Measurements from ENCODE around the gene SLC25A48.
"Not testable (repeated sequence)": the region's sequence is repeated elsewhere in the genome, so short reads cannot be mapped to it uniquely, and the experiment has no call there.

The SLC25A48 gene

DNA sequence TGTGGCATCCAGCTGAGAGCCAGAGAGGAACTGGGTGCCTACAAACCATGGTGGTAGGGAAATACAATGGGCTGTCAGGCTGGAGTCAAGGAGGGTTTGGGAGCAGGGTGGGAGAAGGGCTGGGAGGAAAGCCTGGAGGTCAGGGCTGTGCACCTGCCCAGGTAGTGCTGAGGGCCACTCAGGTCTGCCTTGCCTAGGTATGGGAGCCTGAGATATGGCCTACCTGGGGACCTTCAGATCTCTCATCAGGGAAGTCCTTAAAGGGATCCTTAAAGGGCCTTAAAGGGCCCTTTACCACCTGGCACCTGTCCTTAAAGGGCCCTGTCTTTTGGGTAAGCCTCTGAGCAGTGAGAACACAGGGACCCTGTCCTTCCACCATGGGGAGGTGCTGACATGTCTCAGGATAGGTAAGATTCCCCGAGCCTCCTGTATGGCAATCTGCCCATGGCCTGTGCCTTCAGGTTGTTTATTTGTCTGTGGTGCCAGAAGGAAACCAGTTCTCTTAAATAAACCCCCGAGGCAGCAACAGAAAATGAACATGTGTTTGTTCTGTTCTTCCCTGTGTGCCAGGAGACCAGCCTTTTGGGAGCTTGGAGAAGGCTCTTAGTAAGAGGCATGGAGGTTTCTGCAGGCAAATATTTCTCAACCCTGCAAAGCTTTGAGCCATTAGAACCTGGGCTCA is 23.3 kb downstream of the SLC25A48 start:
- no peak for DNase-seq (ENCODE audit: low read depth)

DNA sequence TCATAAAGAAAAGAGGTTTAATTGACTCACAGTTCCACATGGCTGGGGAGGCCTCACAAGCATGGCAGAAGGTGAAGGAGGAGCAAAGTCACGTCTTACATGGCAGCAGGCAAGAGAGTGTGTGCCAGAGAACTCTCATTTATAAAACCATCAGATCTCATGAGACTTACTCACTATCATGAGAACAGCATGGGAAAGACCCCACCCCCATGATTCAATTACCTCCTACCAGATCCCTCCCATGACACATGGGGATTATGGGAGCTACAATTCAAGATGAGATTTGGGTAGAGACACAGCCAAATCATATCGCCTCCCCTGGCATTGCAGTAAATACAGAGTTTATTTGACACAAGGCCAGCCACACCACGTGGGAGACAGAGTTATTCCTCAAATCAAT is 24.7 kb downstream of the SLC25A48 start:
- not testable (repeated sequence) for DNase-seq (ENCODE audit: low read depth)

DNA sequence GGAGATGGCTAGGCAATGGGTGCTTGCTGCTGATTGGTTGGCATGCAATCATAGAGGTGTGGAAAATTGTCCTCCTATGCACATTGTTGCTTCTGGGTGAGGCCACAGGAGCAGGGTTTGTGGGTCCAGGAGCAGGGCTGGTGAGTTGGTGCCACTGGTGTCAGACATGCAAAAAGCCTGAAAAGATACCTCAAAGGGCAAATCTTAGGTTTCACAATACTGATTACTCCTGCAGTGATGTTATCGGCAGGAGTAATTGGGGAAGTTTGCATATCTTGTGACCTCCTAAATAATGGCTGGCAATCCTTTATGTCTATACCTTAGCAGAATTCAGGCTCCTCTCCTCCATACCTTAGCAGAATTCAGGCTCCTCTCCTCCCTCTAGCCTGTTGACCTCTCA is 25.2 kb downstream of the SLC25A48 start:
- no peak for DNase-seq (ENCODE audit: low read depth)

DNA sequence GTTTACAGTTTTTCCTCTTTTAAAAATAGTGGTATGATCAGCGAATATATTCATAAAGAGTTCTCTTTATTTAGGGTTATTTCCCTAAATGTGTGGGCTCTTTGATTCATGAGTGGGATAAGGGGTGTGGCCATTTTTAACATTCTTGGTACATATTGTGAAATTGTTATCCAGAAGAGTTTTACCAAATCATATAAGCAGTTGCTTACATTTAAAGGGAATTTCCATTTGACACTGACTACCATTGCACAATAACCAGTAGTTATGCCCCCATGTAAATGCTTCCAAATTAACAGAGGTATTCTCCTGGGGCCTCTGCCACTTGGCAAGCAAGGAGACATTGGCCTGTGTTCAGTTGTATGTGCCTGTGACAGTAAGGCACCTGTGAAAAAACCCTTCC is 27.2 kb downstream of the SLC25A48 start:
- no peak for DNase-seq (ENCODE audit: low read depth)

DNA sequence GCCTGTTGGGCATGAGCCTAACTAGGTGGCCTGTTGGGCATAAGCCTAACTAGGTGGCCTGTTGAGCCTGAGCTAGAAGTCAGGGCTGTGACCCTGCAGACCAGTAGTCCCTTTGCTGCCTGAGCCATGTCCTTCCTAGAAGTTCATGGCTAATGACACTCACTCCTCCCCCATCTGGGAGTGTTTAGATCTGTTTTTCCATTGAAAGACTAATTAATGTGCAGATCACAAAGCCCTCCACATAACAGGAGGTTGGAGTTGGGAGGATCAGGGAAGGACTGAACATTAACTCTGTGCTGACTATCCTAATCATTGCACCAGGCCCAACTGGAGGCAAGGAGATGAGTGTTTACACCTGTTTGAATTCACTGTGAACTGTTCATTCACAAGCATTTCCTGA is 27.6 kb downstream of the SLC25A48 start:
- DNase-seq (ENCODE audit: low read depth): no peak

DNA sequence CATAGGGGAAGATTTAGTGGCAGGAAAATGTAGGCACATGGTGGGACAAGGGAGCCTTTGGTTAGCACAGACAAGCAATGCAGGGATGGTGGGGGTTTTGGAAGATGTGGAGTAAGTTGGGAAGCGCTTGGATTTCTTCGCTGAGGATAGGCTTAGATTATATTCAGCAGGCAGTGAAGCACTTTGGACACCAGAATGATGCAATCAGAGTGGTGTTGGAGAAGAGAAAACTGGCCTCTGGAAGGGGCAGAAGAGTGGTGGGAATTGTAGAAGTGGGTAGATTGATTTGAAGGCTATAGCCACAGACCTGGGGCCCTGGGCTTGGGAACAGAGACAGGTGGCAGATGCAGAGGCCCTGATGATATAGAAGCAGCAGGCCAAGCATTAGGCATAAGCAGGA is 28.3 kb downstream of the SLC25A48 start:
- DNase-seq (ENCODE audit: low read depth): no peak

DNA sequence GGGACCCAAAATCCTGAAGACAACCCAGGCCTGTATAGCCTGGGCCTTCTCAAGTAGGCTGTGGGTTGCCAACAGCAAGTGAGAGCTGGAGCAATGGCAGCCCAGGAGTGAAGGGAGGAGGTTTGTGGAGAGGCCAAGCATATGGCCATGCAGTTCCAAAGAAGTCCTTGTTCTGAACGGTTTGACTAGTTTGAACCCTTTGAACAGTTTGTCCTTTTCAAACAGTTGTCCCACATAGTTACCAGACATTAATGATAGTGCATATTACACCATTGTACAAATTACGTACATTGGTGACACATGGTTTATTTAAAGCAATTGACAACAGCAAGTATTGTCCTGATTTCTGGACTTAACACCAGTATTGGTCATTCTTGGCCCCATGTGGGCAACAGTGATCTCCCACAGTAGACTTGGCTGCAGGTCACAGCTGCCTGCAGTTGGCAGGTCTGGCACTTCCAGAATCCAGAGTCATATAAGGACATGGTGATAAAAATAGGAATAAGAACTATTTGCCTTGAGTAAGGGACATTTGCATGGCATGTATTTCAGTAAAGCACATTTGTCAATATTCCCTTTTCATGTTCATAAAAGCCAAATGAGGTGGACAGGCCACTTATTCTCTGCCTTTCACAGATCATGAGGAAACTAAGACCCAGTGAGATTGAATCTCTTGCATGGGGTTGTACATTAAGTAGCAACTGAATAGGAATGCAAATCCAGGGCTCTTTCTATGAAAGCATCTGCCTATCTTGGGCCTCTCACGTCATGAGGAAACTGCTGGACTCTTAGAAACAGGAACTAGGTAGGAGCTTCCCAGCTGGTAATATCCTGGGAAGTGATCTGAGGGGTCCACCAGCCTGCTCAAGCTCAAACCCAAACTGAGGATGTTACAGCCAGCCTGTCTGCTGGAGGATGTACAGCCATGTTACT is 30.3 kb downstream of the SLC25A48 start:
- DNase-seq (ENCODE audit: low read depth): no peak

DNA sequence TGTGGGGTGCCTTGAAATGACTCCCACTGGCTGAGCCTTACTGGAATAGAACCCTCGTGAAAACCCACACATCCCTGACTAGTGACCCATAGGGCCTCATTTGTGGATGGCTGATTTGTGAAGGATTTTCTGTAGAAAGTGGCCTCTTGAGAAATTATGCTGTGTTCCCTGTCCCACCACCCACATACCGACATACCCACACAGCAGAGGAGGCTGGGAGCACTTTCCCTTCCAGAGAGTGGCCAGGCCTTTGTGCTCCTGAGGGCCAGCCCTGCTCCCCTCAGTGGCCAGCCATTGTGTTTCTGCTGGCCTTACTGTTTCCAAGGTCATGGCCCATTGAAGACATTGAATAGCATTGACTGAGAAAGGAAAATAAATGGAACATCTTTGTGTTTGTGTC is 31.6 kb downstream of the SLC25A48 start:
- no peak for DNase-seq (ENCODE audit: low read depth)

DNA sequence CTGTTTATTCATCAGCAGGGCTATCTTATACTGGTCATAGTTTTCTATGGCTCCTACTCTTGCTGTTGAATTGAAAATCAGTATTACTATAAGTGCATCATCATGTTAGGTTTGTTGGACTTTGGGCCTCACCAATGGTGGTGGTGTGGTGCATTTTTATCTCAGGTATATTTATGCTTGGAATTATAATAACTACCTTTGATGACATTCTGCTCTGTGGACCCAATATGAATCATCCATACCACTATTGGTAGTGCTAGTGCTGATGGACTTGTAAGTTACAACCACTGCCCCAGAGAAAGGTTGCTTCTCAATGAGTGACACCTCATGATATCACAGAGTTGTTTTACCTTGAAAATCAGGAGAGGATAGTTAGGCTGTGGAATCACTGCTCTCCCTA is 33.1 kb downstream of the SLC25A48 start:
- no peak for DNase-seq (ENCODE audit: low read depth)

DNA sequence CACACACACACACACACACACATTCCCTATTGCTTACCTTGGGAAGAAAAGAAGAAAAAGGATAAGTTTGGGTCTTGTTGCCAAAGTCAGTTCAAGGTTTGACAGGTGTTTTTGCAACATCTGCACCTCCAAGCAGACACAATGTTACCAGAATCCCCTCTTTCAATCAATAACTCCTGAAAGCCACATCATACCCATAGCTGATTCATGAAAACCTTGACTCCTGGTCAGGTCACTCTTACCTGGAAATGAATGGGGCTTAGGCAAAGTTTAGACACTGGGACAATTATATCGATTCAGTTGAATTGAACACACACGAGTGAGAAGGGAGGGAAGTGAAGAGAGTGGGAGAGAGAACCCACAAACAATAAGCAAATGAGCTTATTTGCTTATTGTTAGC is 34.2 kb downstream of the SLC25A48 start:
- no peak for DNase-seq (ENCODE audit: low read depth)

DNA sequence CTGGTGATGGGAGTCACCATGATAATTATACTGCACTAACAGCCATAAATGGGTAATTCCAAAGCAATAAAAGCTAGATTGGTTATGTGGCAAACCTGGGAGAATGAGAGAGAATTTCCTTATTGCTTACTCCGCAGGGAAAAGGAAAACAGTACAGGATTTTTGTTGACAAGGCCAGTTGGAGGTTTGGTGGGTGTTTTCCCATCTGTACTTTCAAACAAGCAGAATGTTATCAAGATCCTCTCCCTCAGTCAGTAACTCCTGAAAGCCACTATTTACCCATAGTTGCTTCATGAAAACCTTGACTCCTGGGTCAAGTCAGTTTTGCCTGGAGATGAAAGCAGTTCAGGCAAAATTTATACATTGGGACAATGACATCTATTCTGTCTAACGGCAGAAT is 34.8 kb downstream of the SLC25A48 start:
- no peak for DNase-seq (ENCODE audit: low read depth)

DNA sequence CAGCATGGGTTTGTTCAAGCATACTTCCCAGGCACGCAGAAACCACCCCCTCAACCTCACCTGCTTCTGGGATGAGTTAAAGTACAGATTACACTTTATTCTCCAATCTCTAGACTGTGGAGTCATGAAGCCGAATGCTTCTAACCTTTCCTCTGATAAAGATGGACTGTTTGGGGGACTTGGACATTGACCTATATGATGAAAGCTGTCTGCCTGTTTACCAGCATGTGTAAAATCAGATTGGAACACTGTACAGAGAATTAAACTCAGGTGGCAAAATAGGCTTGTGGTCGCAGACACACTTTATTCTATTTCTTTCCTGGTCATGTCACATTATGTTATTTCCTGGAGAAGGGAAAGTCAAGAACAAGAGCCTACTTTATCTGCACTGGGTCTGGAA is 35.5 kb downstream of the SLC25A48 start:
- no peak for DNase-seq (ENCODE audit: low read depth)

DNA sequence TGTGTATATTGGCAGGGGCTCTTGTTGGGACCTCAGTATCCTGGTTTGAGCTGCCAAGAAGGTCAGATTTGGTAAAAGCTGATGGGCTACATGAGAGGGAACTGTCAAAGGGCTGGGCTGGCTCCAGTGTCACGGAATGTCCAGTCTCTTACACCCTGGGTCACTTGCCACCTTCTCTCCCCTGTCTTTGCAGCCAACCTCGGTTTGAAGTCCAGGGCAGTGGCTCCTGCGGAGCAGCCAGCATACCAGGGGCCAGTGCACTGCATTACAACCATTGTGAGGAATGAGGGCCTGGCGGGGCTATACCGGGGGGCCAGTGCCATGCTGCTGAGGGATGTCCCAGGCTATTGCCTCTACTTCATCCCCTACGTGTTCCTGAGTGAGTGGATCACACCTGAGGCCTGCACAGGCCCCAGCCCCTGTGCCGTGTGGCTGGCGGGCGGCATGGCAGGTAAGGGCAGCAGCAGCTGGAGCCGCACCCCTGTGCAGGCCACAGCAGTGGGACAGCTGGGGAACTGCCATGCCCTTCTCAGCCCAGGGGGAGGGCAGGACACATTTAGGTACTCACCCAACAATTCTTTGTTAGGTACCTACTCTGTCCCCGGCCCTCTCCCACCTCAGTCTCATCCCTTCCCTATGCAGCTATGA is 36.9 kb downstream of the SLC25A48 start:
- DNase-seq (ENCODE audit: low read depth): no peak

DNA sequence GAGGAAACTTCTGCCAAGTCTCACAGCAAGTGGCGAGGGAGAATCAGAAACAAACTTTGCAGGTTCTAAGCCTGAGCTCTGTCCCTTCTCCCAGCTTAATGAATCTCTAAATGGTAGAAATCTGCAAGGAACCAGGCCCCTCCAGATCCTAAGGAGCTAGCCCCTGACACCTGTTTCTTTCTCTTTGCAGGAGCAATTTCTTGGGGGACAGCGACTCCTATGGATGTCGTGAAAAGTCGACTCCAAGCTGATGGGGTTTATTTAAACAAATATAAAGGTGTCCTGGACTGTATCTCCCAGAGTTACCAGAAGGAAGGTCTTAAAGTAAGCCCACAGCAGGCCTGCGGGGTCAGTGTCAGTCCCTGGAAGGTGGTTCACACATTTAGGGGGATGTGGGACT is 39.4 kb downstream of the SLC25A48 start:
- DNase-seq (ENCODE audit: low read depth): no peak

DNA sequence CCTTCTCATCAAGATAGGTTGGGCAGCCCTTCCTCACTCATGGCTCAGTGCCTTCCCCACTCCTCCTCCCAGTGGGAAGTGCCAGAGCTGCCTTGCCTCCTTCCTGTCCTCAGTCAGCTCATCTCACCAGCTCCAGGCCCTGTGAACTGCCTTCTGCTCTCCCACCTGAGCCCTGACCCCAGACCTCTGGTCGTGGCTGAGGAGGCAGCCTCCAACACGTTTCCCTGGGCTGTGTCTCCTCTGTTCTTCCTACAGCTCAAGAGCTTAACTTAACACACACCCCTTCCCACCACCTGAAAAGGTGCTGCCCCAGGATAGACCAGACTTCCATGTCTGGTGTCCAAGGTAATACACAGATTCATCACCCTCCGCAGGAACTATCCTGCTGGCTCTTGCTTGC is 40.0 kb downstream of the SLC25A48 start:
- no peak for DNase-seq (ENCODE audit: low read depth)

DNA sequence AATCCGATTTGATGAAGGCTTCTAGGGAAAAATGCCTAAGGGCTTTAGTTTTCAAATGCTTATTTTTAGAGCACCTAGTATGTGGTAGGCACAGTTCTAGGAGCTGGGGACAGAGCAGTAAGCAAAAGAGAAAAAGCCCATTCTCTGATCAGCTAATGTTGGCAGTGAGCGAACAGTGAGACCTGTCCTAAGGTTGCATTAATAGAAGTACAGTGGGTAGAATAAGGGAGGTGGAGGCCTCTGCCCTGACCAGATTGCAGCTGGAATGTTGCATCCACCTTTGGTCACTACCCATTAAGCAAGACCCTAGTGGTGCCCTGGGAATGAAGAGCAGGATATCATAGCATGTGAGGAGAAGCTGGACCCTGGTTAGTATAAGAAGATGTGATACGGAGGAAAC is 41.1 kb downstream of the SLC25A48 start:
- DNase-seq (ENCODE audit: low read depth): no peak

DNA sequence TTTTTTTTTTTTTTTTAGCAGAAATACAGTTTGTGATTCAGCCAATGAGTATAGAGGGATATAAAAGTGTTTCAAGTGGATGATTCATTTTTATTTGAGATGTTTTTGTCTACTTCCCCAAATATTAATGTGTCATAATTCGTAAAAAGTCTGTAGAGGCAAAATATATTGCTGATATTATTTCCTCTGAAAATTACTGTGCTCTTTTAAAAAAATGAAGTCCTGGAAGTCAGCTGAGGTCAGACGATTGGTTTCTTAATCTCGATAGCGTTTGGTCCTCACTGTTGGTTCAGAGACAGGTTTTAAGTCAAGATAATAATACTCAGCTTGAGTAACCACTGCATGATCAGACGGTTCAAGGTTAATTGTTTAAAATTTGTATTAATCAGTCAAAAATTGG is 41.7 kb downstream of the SLC25A48 start:
- no peak for DNase-seq (ENCODE audit: low read depth)

DNA sequence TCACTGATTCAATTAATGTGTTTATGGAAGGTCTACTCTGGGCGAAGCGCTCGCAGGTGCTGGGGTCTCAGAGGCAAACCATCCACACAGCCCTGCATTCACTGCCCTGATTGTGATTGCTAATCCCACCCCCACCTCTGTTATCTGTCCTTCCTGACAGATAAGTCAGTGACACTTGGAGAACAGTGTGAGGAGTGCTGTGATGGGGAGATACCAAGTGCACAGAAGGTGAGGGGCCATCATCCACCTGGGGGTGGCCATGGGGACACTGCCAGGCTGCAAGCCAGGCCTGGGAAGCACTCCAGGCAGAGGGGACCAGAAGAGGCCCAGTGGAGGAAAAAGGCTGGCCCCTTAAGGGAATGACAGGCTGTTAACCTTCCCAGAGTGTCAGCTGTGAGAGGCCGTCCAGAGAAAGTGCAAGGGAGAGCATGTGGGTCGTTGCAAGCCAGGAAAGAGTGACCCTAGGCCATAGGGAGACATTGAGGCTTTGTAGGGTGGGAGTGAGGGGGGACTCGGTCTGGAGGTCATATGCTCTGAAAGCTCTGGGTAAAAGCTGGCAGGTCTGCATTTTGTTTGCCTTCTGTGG is 43.2 kb downstream of the SLC25A48 start:
- DNase-seq (ENCODE audit: low read depth): no peak

DNA sequence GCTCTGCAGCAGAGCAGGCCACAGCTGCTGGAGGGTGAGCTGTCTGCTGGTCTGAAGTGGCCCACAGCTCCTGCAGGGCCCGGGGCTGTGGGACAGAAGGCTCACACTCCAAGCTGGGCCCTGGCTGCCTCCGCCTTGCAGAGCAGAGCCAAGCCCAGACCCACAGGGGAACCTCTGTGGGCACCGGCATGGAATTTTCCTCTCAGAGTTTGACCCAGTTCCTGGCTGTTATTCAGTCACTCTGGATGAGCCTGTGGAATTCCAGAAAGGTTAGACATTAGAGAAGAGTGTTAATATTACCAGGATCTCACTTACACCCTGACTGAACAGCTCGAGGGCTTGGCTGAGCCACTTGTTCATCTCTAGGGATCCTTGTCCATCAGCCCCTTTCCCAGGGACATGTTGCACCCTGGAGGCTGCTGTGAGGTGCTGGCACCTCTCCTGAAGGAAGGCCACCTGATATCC is 43.7 kb downstream of the SLC25A48 start:
- DNase-seq (ENCODE audit: low read depth): no peak

DNA sequence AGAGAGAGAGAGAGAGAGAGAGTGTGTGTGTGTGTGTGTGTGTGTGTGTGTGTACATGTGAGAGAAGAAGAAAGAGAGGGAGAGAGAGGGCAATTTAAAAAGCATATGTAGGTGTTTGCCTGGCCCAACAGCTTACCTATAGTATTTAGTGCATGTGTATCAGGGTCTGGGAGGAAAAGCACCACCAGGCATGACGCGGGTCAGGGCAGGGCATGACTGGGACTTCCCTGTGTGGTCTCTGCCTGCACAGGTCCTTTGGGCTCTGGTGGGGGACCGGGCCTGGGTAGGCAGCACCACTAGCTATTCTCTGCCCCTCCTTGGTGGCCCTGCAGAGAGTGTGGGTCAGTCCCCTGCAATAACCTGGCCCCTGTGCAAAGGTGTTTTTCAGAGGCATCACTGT is 45.1 kb downstream of the SLC25A48 start:
- DNase-seq (ENCODE audit: low read depth): no peak

DNA sequence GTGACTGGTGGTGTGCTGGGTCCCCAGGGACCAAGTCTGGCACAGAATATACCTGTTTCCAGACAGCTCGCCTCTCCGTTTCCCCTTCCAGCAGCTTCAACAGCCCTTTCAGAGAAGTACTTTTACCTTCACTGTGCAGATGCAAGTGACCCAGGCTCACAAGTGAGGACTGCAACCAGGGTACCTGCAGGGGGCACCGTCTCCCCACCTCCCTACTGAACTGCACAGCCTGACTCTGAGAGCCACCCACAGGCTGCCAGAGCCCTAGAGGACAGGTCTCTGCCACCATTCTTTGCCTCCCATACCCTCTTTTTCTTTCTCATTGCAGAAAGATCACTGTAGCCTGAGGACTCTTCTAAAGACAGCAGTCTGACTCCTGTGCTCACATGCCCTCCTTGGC is 45.8 kb downstream of the SLC25A48 start:
- DNase-seq (ENCODE audit: low read depth): no peak

DNA sequence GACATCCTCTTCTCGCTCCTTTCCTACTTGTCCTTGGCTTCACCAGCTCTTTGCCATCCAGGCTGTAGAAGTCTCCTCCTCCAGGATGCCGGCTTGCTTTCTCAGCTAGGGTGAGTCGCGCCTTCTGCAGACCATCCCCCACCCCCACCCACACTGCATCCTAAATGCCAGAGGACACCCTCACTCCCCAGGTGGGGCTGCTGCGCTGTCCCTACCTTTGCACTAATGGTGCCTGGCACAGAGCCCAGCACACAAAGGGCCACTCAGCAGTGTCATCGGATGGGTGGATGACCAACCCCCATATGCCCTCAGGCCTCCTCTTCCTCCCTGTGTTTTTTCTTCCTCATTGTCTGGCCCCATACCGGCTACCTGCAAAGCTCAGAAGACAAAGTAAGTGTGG is 46.3 kb downstream of the SLC25A48 start:
- DNase-seq (ENCODE audit: low read depth): no peak

DNA sequence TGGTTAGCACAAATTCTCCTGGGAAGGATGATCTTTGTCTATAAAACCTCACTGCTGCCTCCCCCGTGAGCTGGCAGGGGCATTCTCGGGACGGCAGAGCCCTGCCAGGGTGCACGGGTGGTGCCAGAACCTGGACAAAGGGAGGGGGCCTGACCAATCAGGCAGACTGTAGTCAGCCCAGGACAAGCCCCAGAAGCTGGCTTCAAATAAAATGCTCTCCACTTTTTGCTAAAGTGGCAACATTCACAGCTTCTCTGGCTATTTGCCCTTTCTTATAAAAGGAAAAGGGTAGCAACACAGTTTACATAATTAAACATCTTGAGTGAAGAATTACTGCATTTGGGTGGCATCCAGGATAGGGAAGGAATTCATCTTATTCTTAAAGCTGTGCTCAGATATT is 46.8 kb downstream of the SLC25A48 start:
- no peak for DNase-seq (ENCODE audit: low read depth)
